Colonic mucosa (tissue), 4 donors: ENCODE measurements around the gene JPH3. TPM values are rescaled to one million over a fixed set of nuclear protein-coding genes. Genes with fewer than 3 reads are reported as not detected.

ENCODE experiments used
- DNase-seq: peaks from one replicate; pipeline ENCODE4 v3.0.0-alpha.2; 2020
- H3K27ac ChIP-seq: fragments of 200-600 bp; one replicate; pipeline ENCODE4 v1.8.0; 2021
- H3K27me3 ChIP-seq: fragments of 200-600 bp; one replicate; pipeline ENCODE4 v1.8.0; 2021
- H3K36me3 ChIP-seq: fragments of 200-600 bp; one replicate; pipeline ENCODE4 v1.8.0; 2021
- H3K4me1 ChIP-seq: fragments of 200-600 bp; one replicate; pipeline ENCODE4 v1.8.0; 2021; ENCODE audit warnings: mild to moderate bottlenecking
- H3K4me3 ChIP-seq: fragments of 200-600 bp; one replicate; pipeline ENCODE4 v1.8.0; 2021
- H3K9ac ChIP-seq, 2 donors: one replicate each; pipeline ENCODE4 v1.7.0; 2013; ENCODE audit warnings: control low read depth in 2 of 2, low read depth in 2 of 2, low read length in 2 of 2
- H3K9me3 ChIP-seq: fragments of 200-600 bp; one replicate; pipeline ENCODE4 v1.8.0; 2021
- intact Hi-C: fragments of 100-400 bp; cut with DNase I; formaldehyde crosslinking; loops from one replicate; pipeline ENCODE4 v1.14.1; 2022
- total RNA-seq, 2 donors: library from RNA; stranded (reverse); fragmentation: NEBNext Ultra II Directional in 1 of 2; extraction: Animal tissue kit (Norgen Biotek cat#: 25700) in 1 of 2; gene quantifications; one replicate each; pipeline ENCODE4 v1.2.1, GENCODE V29; 2021
- TF ChIP-seq, protein P1 (sequence below): fragments of 200-600 bp; IDR thresholded peaks from one replicate; pipeline ENCODE4 v1.8.0; 2022; ENCODE audit warnings: antibody characterized with exemption, mild to moderate bottlenecking
- donor health status: healthy.
- donor health status: DM: no; HTN: no; CAD: no.
- donor health status: DM: no; HTN: no; CAD: no.

Gene JPH3
- total RNA-seq, 2 donors from 2014 or later, result 0.15 to 0.42 TPM

DNA sequence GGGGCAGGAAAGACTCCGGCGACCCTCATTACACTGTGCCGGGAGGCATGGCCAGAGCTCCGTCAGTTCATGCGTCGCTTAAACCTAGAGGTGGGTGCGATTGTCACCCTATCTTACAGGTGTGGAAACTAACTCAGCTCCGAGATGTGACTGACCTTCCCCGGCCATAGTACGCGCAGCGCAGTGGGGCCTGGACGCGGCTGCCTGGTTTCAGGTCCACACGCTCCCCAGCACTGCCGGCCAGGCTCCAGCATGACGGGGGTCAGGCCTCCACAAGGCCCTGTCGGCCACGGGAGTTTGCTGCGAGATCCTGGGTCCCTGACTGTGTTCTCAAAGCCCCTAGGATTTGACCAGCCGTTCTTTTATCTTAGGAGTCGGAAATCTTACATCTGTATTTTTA is 34.4 kb downstream of the JPH3 start:
- Histone ChIP-seq H3K27ac (no peak overlapping the region), H3K4me1 (peaks cover 7% of the 10 kb centered on the region), H3K27me3 (no peaks in the 10 kb centered on the region), H3K9me3 (no peaks in the 10 kb centered on the region), H3K9ac (no peak overlapping the region), H3K36me3 (no peaks in the 10 kb centered on the region), H3K4me3 (no peak overlapping the region)
- no peak for DNase-seq
- TF ChIP-seq, protein P1, sequence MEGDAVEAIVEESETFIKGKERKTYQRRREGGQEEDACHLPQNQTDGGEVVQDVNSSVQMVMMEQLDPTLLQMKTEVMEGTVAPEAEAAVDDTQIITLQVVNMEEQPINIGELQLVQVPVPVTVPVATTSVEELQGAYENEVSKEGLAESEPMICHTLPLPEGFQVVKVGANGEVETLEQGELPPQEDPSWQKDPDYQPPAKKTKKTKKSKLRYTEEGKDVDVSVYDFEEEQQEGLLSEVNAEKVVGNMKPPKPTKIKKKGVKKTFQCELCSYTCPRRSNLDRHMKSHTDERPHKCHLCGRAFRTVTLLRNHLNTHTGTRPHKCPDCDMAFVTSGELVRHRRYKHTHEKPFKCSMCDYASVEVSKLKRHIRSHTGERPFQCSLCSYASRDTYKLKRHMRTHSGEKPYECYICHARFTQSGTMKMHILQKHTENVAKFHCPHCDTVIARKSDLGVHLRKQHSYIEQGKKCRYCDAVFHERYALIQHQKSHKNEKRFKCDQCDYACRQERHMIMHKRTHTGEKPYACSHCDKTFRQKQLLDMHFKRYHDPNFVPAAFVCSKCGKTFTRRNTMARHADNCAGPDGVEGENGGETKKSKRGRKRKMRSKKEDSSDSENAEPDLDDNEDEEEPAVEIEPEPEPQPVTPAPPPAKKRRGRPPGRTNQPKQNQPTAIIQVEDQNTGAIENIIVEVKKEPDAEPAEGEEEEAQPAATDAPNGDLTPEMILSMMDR, result no peak
- intact Hi-C loops, result loop anchor here (5.0 to 10.0 kb wide), 2 partner anchors 219 to 312 kb away; no protein-coding TSS in a partner anchor

DNA sequence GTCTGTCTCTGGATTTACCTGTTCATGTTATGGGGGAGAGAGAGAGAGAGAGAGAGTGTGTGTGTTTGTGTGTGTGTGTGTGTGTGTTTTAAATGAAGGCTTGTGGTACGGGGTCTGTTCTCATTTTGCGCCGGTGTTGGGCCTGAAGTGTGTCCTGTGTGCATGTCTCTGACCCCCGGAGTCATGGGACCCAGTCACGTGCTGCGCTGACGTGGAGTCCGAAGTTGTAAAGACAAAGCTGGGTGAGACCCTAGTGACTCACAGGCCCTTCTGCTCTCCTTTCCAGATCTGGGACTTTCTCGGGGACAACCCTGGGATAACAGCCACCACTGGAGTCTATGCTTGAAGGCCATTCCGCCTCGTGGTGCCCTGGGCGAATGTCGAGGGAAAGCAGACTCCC is 35.0 kb downstream of the JPH3 start:
- Histone ChIP-seq H3K9me3 (no peaks in the 10 kb centered on the region), H3K27ac (no peak overlapping the region), H3K4me1 (peaks cover 7% of the 10 kb centered on the region), H3K9ac (no peak overlapping the region), H3K36me3 (no peaks in the 10 kb centered on the region), H3K27me3 (no peaks in the 10 kb centered on the region), H3K4me3 (no peak overlapping the region)
- TF ChIP-seq, protein P1, result no peak
- intact Hi-C loops, result loop anchor here (5.0 to 10.0 kb wide), 2 partner anchors 220 to 313 kb away; no protein-coding TSS in a partner anchor
- DNase-seq, result no peak

DNA sequence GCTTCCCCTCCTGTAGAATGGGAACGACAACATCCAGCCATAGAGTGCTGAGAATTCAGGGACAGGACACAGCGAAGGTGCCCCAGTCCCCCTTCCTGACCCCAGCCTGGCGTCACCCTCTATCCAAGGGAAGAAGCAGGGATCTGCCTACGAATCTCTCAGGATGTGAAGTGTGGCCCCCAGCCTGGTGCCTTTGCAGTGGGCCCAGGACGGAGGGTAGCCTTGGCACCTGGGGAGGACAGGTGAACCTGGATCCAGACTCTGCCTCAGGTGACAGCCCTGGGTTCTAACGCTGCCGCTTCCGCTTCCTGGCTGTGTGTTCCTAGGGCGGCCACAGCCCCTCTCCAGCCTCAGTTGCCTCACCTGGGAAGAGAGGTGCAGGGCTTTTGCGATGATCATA is 36.4 kb downstream of the JPH3 start:
- intact Hi-C loops, result loop anchor here (5.0 to 10.0 kb wide), 2 partner anchors 221 to 314 kb away; no protein-coding TSS in a partner anchor
- TF ChIP-seq, protein P1, result no peak
- H3K27ac ChIP-seq, result no peak overlapping the region
- H3K4me3 ChIP-seq, result no peak overlapping the region
- no peaks in the 10 kb centered on the region for H3K36me3 ChIP-seq
- H3K9ac ChIP-seq, result no peak overlapping the region
- H3K9me3 ChIP-seq, result no peaks in the 10 kb centered on the region
- no peaks in the 10 kb centered on the region for H3K27me3 ChIP-seq
- peaks cover 7% of the 10 kb centered on the region for H3K4me1 ChIP-seq
- DNase-seq, result no peak

DNA sequence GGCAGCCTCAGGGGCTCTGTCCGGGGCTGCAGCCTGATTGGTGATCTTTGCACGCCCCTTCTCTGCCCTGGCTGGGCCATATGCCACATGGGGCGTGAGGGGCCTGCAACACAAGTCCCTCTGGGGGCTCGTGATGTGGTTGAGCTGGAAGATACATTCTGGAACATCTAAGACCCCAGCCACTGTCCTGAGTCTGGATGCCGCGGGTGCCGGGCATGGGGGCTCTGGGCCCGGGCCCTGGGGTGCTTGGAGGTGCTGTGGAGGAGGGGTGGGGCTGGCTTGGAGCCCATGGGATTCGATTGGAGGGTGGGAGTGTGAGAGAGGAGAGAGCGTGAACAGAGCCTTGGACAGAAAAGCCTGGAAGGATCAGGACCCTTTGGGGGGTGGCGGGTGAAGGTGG is 39.4 kb downstream of the JPH3 start:
- H3K4me1 ChIP-seq, result no peaks in the 10 kb centered on the region
- H3K27ac ChIP-seq, result no peak overlapping the region
- H3K9me3 ChIP-seq, result no peaks in the 10 kb centered on the region
- TF ChIP-seq, protein P1, result no peak
- no peak overlapping the region for H3K4me3 ChIP-seq
- H3K27me3 ChIP-seq, result no peaks in the 10 kb centered on the region
- no peaks in the 10 kb centered on the region for H3K36me3 ChIP-seq
- no peak overlapping the region for H3K9ac ChIP-seq
- DNase-seq, result no peak
- intact Hi-C loops, result no loop called here

DNA sequence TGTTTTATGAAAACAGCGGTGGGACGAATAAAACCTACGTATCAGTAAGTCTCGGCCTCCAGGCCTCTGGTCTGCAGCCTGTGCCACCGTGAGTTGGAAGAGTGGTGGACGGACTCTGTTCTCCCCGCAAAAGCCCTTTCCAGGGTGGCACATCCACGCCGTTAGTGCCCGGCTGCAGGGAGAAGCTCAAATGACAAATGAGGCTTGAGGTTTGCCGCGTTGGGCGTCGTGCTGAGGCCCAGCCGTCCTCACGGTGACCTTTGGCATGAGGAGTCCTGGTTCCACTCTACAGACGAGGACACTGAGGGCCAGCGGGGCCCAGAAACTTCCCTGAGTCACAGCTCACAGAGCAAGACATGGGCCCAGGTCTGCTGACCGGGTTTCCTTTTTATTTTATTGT is 40.2 kb downstream of the JPH3 start:
- DNase-seq, result no peak
- H3K4me3 ChIP-seq, result no peak overlapping the region
- TF ChIP-seq, protein P1, result no peak
- no peaks in the 10 kb centered on the region for H3K4me1 ChIP-seq
- H3K9me3 ChIP-seq, result no peaks in the 10 kb centered on the region
- intact Hi-C loops, result no loop called here
- no peak overlapping the region for H3K27ac ChIP-seq
- no peaks in the 10 kb centered on the region for H3K36me3 ChIP-seq
- no peaks in the 10 kb centered on the region for H3K27me3 ChIP-seq
- no peak overlapping the region for H3K9ac ChIP-seq
